ENCODE data around the gene GLI2.

Gene GLI2

DNA sequence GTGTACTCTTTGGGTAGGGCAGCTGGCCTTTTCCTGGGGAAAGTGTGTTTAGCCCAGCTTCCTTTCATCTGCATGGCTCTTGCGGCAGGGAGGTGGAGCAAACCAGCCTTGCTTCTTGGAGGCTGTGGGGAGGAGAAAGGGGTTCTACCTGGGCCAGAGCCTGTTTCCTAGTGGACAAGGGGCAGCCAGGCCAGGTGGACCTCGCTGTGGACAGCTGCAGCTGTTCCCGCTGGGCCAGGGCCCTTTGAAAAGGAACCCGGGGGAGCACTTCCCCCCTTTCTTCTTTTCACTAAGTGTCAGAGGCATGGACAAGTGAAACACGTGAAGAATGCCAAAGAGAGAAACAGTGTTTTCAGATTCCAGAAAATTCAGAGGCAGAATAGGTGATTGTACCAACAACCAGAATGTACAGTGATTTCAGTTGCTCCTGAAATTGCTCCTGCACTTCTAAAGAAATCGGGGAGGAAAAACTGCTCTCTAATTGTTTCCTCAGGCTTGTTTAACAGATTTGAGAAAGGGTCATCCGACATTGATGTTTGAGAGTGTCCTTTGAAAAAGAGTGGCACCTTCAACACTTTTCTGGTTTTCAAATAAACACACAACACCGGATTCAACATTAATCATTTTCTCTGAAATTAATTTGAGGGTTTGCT is 3.9 kb downstream of the GLI2 start:
- DNase-seq, result no peak

DNA sequence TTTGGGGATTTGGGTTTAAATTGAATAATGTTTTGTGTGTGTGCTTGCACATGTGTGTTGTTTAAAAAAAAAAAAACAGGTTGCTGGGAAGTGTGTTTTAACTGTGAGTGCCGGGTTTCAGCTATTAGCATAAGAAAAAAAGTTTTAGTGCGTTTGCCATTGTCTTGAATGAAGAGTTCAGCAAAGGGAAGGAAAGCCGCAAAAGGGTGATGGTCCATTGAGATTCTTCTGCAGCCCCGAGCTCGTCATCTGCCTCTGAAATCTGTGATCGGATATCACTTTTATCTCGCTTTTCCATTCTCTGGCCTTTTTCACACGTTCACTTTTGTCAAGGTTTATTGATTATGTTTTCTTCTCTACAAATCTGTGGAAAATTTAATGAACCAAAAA is 4.7 kb downstream of the GLI2 start:
- DNase-seq, result no peak

GRCh38 chr2:120740765-120741524 is 5.3 kb downstream of the GLI2 start:
- DNase-seq, result no peak

DNA sequence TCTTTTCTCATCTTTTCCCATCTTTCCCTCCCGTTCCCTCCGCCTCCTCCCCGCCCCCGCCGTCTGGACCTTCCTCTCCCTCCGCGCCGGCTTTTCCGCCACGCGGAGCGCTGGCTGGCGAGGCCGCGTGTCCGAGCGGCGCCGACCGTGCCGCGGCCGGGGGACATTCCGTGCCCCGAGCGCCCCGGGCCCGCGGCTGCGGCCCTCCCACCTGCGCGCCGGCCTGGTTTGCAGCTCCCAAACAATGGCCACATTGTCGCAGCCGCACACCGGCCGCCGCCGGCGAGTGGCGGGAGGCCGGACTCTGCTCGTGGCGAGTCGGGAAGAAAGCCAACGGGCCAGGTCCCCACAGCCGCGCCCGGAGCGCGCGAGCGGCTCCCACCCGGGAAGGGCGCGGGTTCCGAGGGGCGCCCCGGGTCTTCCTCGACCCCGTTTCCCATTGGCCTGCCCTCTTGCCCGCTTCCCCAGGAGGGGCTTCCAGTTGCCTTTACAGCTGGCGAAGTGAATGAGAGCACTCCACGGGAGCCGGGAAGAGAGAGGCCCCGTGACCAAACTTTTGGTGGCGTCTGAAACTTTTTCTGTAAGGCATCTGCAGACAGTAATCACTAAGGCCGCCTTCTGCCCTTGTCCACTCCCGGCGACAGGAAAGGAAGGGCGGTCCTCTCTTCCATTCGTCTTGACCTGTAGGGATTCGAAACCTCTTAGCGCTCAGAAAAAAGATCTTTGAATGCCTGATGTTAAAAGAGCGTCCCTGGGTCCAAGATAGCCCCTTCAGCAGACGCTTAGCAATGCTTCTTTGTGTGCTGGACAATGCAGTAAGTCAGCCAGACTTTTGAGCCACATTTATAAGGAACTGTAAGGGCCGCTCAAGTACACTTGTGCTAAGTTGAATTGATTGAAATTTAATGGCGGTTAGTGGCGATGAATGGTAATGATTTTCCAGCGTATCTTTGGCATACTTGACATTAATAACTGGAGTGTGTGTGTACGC is 6.2 kb downstream of the GLI2 start:
- no peak for DNase-seq

DNA sequence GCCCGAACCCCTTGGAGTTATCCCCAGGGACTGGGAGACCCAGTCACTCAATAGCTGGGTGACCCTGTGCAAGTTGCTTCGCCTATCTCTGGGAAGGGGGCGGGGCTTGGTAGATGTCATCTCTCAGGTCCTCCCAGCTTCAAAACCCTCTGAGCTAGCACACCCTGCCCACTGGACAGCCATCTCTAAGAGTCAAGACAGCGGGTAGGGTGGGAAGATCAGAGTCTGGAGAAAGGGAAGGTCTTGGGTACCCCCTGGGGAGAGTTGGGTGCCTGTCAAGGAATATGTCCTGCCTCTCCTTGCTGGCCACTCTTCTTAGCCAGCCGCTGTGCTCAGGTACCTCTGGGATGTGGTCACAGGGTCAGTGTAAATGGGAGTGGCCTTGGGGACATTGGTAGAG is 8.0 kb downstream of the GLI2 start:
- no peak for DNase-seq

- no peak for DNase-seq
These were observed 9.1 kb downstream of the GLI2 start for GRCh38 chr2:120744817-120745216.

- DNase-seq, result no peak
These were observed 9.9 kb downstream of the GLI2 start for GRCh38 chr2:120745420-120746111.

- DNase-seq, result no peak
These were observed 10.5 kb downstream of the GLI2 start for GRCh38 chr2:120746144-120746543.

- DNase-seq, result no peak
These were observed 11.6 kb downstream of the GLI2 start for GRCh38 chr2:120747281-120747680.

DNA sequence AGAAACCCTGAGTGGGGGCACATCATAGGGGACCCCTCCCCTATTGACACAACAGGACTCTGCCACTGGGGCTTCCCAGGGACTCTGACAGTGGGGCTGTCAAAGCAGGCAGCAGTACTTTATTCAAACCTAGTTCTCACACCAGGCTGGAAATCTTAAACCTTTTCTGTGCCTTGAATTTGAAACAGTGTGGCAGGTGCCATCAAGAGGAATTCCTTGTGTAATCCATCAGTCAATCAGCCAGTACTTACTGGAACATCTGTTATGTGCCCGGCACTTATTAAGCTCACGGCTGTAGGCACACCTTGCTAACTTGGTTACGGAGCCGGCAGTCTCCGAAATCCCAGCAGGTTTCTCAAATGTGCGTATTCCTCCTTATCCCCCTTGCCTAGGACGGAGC is 12.0 kb downstream of the GLI2 start:
- DNase-seq, result no peak

DNA sequence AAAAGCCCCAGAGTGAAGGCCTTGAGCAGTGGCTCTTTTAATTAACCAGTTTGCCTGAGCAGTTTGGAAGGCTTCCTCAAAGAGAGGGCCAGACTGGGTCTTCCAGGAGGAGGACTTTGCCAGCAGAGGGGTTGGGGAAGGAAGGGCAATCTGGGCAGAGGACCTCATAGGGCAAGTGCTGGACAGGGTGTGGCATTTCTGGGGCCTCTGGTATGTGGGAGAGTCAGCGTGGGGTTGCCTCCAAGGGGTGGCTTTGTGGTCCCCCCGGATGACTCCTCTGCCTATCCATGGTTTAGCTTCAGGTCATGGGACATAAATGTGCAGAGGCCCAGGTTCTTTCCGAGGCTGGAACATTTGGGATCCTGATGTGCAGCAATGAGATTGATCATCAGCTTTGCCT is 12.6 kb downstream of the GLI2 start:
- no peak for DNase-seq

GRCh38 chr2:120748741-120749140 is 13.1 kb downstream of the GLI2 start:
- no peak for DNase-seq

GRCh38 chr2:120749506-120750431 is 14.1 kb downstream of the GLI2 start:
- DNase-seq, result no peak

GRCh38 chr2:120750488-120751210 is 15.0 kb downstream of the GLI2 start:
- no peak for DNase-seq

DNA sequence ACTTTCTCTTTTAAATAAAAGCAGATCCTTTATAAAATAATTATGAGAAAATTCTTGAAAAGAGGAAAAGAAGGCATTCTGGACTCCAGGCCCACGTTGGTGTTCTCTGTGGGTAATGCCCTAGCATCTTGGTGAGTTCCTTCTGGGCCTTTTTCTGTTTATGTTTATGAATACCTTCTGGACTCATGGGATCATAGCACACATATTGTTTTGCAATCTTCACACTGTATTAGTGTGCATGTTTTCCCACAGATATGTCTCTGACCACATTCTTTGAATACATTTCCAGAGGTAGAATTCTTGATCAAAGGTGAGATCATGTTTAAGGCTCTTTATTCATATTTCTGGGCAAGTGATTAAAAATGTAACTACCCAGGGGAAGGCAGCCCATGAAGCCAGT is 15.9 kb downstream of the GLI2 start:
- DNase-seq, result no peak

GRCh38 chr2:120754067-120754960 is 18.6 kb downstream of the GLI2 start:
- no peak for DNase-seq

DNA sequence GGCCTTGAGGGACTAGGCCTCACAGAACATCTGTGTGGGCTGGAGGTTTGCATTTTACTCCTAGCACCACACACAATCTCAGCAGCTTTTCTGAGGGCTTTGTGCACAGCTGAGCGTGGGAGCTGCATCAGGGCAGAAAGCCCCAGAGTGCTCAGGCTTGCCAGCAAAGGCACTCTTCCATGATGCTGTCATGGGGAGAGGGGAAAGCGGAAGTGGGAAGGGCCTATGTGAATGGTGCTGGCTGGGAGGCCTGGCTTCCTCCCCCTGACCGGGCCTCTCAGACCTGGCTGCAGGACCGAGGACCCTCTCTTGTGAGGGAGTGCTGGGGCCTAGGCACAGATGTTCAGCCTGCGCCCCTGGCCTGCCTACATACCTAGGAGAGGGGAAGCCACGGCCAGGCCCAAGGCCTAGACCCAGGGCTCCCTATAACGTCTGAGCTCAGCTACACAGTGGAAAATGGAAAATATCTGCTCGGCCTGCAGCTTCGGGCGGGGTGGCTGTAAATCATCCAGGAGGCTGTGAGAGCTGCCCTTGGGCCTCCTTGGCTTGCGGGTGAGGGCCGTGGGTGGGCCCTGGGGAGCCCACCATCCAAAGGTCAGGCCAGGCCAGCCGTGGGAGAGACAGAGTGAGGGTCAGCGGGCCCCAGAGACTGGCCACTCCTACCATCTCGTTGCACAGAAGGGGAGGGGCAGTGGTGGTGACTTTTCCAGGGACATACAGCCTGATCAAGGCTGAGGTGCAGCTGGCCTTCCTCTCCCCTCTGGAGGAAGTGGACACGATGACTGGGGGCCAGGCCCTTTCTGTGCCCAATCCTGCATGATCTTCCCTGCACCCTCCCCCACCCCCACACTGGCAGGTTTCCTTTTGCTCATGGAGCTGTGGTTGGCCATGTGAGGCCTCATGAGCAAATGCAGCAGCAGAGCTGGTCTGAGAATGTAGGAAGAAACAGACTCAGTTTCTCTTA is 22.8 kb downstream of the GLI2 start:
- no peak for DNase-seq

DNA sequence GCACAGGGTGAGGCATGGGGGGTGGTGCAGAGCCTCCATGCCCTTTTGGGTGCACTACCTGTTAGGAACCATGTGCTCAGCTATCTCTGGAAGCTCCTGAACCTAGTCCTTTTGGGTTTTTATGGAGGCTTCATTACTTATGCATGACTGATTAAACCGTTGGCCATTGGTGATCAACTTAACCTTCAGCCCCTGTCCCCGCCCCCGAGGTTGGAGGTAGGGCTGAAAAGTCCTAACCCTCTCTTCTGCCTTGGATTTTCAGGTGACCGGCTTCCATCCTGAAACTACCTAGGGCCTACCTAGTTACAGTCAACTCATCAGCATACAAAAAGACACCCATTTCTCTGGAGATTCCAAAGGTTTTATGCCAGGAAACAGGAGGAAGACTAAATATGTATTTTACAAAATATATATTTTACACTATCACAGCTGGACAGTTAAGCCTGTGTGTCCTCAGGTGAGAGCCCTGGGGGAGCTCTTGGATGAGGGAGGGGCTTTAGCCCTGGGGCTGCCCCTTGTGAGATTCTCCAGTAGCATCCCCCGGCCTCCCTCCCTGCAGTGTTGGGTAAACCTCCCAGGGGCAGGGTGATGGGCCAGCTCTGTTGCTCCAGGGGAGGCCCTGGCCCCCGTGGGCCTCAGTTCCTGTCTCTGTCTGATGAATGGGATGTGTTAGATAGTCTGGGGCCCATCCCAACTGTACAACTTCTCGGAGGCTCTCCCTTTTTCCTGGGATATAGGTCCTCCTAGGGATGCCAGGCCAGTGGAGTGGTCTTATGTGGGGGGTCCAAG is 24.1 kb downstream of the GLI2 start:
- no peak for DNase-seq
